Stimulated activated CD8-positive, alpha-beta memory T cell treated with anti-CD3 and anti-CD28 coated beads, Interleukin-4, amount 100 ng/mL, for 1 hour (primary cell): ENCODE data around the gene RIC8B.

ENCODE experiments used
- DNase-seq, 2 donors: peaks; one replicate each; pipeline ENCODE4 v3.0.0-alpha.2; 2020; ENCODE audit warnings: low read depth in 2 of 2, low spot score in 1 of 2

RIC8B gene

DNA sequence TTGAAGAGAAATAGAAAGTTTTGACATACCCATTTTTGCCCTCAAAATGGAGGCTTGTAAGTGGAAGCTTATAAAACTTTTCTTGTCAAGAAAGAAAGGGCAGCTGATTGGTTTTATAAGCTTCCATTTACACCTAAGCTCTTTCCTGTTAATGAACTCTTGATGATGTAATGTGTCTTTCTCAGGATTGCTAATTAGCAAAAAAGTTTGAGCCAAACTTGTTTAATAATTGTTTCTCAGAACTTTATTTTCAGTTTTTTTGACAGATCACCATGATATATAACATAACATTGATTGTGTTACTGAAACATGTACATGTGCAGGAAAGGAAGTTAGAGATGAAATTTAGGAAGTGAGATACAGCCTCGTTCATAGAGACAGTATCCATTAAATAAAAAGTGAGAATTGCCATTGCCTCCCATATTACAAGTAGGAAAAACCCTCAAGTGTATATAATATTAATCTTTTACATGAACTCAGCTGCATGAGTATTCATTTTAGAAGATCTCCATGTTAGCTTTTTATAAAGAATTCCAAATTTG, 26.8 kb downstream of the RIC8B start:
- no peak for DNase-seq

DNA sequence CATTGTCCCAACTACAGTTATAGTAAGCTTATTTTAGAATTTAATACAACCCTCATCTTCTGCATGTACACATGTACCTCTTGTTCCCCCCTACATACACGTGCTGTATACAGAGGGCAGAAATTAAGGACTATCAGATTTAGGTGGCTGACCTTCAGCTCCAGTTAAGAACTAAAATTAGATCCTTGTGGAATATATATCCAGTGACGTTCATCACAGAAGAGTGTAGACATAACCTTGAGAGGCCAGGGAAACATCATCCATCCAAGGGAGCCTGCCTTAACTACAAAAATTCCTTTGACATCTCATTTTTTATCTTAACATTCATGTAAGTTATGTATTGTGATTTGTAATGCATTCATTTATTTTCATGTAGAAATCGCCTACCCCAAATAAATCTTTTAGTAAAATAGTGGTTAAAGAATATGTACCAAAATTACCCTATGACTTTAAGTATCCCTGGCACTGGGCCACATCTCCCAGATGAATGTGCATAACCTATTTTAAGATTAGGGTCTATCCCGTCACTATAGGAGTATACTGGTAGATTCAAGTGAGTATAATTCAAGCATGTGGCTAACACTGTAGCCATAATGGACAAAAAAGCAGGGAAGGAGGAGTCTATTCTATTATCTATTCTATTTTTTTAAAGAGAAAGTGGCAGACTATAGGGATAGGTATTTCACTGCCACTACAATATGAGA, 27.5 kb downstream of the RIC8B start:
- DNase-seq = no peak

DNA sequence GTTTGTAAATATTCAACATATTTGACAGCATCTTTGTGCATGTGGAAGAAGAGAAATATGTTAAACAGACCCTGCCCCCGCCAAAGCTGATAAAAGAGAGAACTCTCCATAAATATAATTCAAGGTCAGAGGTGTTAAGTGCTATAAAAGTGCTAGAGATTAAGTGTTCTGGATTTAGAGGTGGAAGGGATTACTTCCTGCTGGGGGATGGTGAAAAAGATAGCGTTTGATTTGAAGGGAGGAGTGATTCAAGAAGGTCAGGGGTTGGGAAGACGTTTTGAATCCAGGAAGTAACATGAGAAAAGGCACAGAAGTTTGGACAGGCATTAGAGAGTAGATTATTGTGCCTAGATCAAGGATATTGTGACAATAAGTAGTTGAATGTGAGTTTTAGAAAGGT, 30.2 kb downstream of the RIC8B start:
- no peak for DNase-seq

DNA sequence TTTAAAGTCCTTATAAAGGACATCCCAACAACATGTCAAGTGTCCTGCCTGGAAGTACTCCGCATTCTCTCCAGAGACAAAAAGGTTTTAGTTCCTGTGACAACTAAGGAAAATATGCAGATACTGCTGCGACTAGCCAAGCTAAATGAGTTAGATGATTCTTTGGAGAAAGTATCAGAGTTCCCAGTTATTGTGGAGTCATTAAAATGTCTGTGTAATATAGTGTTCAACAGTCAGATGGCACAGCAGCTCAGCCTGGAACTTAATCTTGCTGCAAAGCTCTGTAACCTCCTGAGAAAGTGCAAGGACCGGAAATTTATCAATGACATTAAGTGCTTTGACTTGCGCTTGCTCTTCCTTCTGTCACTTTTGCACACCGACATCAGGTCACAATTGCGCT, 40.2 kb downstream of the RIC8B start:
- no peak for DNase-seq

DNA sequence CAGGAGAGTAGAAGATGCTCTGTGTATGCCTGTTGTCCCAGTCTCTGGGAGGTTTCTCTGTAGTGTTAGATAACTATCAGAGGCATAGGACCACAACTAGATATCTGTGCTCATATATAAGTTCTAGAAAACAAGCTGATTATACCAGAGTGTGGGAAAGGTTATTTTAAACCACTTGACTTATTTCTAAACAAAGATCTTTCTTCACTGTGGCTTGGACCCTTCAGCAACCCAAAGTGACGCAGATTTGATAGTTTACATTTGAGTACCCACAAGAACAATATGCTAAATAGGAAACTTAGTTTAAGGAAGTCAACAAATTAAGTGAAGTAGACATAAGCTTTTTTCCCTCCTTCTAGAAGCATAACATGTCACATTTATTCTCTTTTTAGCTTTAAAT, 41.3 kb downstream of the RIC8B start:
- DNase-seq = no peak

DNA sequence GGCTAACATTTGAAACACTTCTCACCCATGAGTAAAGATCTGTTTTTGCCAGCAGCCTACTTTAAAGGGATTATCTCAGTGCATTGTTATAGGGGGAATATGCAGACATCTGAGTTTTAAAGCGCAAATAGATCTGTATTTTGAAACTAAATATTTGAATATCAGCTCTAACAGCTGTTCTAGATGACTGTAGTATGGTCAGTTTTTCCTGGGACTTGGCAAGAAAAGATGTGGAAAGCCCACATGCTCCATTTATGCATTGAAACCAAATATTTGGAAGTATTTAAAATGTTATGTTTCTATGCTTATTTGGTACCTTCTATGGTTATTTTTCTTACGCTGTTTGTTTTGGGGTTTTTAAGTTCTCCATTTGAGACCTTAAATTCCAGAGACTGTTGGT, 41.7 kb downstream of the RIC8B start:
- no peak for DNase-seq

- no peak for DNase-seq
Measured at GRCh38 chr12:106819991-106820390, 45.5 kb downstream of the RIC8B start.

DNA sequence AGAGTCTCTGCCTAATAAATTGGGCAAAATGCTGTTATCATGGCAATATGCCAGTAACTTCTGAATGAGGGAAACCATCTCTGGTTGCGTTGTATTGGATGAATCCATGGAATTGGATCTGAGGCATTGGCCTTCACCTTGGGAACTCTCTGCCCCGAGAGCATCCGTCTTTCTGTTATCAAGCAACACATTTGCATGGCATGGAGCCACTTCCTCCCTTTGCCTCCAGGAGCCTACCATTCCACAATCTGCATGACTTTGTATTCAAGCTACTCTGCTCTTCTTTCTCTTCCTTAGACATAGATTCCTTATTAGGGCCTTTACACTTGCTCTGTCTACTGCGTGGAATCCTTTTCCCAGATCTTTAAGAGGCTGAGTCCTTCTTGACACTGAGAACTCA, 57.2 kb downstream of the RIC8B start:
- no peak for DNase-seq

- DNase-seq = no peak
Measured at GRCh38 chr12:106837782-106838181, 63.3 kb downstream of the RIC8B start.

DNA sequence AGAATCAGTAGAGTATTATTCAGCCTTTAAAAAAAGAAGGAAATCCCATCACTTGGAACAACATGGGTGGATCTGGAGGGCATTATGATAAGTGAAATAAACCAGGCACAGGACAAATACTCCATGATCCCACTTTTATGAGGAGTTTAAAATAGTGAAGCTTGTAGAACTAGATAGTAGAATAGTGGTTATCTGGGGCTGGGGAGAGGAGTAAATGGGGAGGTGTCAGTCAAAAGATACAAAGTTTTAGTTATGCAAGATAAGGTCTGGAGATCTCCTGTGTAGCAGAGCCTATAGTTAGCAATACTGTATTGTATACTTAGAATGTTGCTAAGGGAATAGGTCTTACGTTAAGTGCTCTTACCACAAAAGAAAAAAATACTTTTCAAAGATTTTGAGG, 64.9 kb downstream of the RIC8B start:
- DNase-seq = no peak

DNA sequence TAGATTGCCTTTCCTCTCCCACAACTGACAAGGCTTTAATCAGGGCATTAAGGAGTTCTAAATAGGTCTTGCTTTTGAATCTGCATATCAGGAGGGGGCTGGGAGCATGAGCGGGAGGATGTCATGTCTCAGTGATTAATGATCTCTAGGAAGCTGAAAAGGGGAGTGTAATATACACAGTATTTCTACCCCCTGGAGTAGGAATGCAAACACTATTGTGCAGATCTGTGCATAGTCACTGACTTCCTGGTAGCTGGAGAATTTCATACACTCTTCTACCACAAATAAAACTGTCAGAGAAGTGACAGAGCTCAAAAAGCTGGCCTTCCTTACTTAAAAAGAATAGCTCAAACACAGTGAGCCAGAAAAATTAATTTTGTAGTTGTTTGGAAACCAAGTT, 65.8 kb downstream of the RIC8B start:
- DNase-seq = no peak

DNA sequence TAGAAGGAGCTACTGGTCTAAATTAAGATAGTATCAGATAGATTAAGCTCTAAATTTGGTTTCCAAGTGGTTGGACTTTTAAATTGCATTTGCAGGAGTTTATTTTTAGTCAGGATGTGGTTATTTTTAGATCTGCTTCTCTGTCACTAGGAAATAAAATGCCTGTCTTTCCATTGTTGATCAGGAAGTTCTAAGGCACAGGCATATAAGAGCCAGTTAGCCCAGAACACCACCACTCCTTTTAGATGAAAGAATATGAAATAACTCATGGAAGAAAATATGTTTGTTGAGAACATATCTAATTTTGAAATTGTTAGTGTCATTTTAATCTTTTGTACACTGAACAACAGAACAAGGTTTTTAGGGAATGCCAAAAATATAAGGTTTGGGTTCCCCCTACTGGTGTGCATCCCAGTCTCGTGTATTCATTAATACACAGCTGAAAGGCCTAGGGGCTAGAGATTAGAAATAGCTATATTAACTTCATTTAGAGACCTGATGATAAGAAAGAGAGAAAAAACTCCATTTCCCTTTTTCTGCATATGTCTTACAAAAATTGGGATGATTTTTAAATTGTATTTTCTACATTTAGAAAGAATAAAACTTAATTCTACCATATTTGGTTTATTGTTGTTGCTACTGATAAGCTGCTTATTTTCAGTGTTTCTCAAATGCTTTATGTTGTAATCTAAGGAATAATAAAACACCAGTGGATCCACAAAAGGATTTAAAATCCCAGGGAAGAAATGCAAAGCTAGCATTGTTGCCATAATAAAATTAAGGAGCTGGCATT, 67.2 kb downstream of the RIC8B start:
- DNase-seq = no peak

DNA sequence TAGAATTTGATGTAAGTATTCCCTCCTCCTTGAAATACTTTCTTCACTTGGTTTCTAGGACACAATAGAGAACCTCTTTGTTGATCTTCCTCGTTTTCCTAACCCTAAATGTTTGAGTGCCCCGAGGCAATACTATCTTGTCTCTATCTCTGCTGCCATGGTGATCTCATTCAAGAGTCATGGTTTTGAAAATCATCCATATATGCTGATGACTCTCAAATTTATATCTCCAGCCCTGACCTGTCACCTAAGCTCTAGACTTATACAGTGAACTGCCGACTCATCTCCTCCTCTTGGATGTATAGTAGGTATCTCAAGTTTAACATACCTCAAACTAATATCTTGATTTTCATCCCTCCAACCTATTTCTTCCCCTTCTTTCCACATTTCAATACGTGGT, 71.4 kb downstream of the RIC8B start:
- no peak for DNase-seq

- DNase-seq = no peak
Measured at GRCh38 chr12:106847861-106848260, 73.4 kb downstream of the RIC8B start.

DNA sequence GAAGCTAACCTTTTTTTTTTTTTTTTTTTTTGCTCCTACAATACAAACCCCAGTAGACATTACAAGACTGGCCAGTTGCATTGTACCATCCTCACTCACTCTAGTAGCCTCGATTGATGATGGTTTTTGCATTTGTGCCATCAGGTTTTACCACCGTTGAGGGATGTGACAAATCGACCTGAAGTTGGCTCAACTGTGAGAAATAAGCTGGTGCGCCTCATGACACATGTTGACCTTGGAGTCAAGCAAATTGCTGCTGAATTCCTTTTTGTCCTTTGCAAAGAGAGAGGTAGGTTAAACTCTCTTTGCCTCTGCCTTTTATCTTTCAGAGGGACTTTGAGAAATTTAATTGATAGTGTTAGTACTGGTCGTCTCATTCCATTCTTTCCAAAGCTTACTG, 76.8 kb downstream of the RIC8B start:
- DNase-seq = no peak

- DNase-seq = no peak
Measured at GRCh38 chr12:106854723-106855122, 80.2 kb downstream of the RIC8B start.

- no peak for DNase-seq
Measured at GRCh38 chr12:106855221-106855758, 80.8 kb downstream of the RIC8B start.

DNA sequence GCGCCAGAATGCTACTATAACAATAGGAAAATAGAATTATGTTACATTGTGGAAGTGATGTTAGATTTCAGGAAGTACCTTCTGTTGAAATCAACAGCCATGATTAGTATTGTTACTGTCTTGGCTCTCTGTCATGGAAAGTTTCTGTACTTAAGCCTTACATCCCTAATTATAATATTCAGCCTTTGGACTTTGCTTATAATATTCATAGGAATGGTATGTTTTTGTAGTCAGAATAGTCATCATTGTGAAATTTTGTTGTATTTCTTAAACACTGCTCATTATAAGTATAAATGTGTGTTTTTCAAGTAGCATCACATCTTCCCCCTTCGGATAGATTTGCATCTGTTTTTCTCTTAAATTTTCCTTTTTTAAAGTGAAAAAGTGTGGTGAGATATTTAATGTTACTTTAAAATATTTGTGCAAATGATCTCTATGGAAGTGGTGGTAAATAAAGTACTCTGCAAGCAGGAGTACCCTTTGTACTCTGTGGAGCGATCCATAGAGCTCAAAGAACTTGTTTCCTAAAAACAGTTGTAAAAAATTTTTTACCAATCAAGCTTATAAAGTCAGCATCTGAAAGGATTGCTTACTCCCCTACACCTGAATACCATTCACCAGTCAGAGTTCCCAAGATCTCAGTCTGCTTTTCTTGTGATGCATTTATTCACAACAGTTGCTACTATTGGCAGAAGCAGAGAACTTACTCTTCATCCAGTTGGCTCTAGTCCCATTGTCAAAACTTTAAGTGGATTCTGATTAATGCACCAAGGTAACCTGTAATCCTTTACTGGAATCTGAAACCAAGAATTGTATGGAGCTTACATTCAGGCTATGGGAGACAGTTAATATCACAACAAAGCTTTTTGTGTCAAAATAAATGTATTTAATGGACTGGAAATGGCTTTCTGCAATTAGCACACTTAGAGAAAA, 87.8 kb downstream of the RIC8B start:
- DNase-seq = no peak

DNA sequence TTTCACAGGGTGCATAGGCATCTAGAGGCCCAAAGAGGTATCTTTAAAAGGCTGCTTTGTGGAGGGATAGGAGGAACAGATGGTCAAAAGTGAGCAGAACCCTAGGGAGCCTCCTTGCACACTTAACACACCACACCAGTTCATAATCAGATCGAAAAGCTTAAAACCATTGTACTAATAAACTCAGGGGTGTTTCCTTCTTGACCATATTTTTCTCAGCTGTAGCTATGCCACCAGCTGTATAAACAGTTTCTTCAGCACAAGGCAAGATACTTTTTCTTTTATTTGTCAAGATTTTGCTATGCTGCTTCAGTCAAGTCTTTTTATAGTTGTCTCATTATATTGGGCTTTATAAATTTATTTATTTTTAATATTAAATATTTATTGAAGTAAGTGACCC, 88.7 kb downstream of the RIC8B start:
- DNase-seq = no peak

DNA sequence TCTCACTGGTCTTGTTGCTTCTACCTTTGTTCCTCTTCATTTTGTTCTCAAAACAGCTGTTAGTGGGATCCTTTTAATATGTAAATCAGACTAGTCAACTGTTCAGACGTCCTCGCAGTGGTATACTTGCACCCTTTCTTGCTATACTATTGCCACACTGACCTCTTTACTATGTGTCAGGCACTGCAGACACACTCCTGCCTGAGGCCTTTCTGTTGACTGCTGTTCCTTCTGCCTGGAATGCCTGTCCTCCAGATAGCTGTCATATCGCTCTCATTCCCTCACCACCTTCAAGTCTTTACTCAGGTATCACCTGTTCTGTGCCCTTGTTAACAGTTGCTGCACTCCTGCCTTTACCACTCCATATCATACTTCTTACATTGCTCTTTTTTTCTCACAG, 91.2 kb downstream of the RIC8B start:
- DNase-seq = no peak

- DNase-seq = no peak
Measured at GRCh38 chr12:106866426-106867080, 92.1 kb downstream of the RIC8B start.
